ENCODE measurements around the gene KCNJ11.

- TF ChIP-seq CTCF (IDR thresholded peaks at IDR 0.05) = no peak
- TF ChIP-seq POLR2A (IDR thresholded peaks at IDR 0.05) = no peak
Measured at GRCh38 chr11:17428925-17429324, 40.5 kb upstream of the KCNJ11 start.

Measured in Peyer's patch (tissue), 4 donors.